ENCODE data around the gene SLC22A15. TPM values are rescaled to one million over a fixed set of nuclear protein-coding genes. Genes with fewer than 3 reads are reported as not detected.

SLC22A15 gene
- total RNA-seq, 1 donor from 2014 or later: 12.0 TPM

DNA sequence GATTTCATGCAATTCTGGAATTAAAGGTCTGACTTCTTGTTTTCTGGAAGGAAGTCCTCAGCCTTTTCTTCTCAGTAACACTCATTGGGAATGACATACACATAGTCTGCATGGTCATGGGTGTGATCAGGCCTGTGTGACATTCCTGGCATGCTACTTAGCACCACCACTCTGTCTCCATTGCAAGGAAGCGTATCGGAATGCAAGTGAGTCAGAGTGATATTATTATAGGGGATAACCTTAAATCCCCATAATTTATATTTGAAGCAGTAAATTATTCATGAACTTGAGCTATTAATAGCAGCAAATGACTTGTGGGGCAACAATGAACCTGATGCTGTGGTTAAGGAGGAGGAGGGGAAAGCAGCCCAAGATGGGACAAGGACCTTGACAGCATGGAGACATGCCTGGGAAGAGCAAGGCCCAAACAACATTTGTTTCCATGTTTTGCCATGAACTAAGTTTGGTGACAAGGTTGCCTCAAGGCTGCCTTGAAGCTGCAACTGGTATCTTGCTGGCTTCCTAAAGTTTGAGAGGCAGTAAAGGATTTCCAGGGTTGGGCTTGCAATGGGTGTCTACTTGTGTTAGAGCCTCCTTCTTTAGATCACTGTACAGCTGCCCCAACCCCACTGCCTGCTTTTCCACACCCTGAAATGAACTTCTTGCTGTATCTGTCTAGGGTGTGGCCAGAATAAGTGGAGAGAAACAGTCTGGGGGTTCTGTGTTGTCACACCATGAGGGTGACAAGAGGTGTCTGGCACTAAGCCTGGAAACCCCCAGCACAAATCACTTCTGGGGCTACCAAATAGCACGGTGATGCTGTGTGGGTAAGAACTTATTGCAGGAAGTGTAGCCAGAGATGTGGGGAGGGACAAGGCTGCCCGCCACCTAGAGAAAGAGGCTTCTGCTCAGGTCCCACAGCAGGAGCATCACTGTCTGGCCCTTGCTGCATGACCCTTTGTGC is 139.4 kb downstream of the SLC22A15 start:
- Mint-ChIP-seq H3K4me1 (ENCODE audit: low read depth, unreplicated experiment) (peaks cover 9% of the 10 kb centered on the region), H3K4me3 (ENCODE audit: unreplicated experiment) (peak overlapping the region; percentile 7), H3K27ac (ENCODE audit: unreplicated experiment) (peak overlapping the region; percentile 67), H3K9me3 (ENCODE audit: unreplicated experiment) (no peaks in the 10 kb centered on the region), H3K36me3 (ENCODE audit: low read depth, unreplicated experiment) (no peaks in the 10 kb centered on the region), H3K27me3 (ENCODE audit: low read depth, unreplicated experiment) (no peaks in the 10 kb centered on the region)
- no peak for FAIRE-seq
- H3K9ac ChIP-seq (ENCODE audit: low read length): no peak overlapping the region
- H3K27ac ChIP-seq (ENCODE audit: low read depth, low read length): no peak overlapping the region
- H3K4me3 ChIP-seq (ENCODE audit: insufficient read depth, low read depth, low read length): no peak overlapping the region
- peak; percentile 79 for DNase-seq (ENCODE audit: low read depth)
- H3K4me2 ChIP-seq (ENCODE audit: low read length): peak overlapping the region; percentile 10
- no peaks in the 10 kb centered on the region for H4K20me1 ChIP-seq (ENCODE audit: insufficient read depth, low read length)
- no peaks in the 10 kb centered on the region for H3K9me3 ChIP-seq (ENCODE audit: insufficient read depth, low read depth, low read length)
- no peak overlapping the region for H2AFZ ChIP-seq (ENCODE audit: low read depth, low read length)
- peaks cover 6% of the 10 kb centered on the region for H3K4me1 ChIP-seq (ENCODE audit: insufficient read depth, low read length)
- no peaks in the 10 kb centered on the region for H3K36me3 ChIP-seq (ENCODE audit: insufficient read depth, low read length)
- H3K79me2 ChIP-seq (ENCODE audit: insufficient read depth, low read length): no peaks in the 10 kb centered on the region
- H3K27me3 ChIP-seq (ENCODE audit: insufficient read depth, low read length): no peaks in the 10 kb centered on the region
- TF ChIP-seq EZH2 (IDR thresholded peaks at IDR 0.05; ENCODE audit: insufficient read depth, low read length): no peak
- TF ChIP-seq, protein P1, sequence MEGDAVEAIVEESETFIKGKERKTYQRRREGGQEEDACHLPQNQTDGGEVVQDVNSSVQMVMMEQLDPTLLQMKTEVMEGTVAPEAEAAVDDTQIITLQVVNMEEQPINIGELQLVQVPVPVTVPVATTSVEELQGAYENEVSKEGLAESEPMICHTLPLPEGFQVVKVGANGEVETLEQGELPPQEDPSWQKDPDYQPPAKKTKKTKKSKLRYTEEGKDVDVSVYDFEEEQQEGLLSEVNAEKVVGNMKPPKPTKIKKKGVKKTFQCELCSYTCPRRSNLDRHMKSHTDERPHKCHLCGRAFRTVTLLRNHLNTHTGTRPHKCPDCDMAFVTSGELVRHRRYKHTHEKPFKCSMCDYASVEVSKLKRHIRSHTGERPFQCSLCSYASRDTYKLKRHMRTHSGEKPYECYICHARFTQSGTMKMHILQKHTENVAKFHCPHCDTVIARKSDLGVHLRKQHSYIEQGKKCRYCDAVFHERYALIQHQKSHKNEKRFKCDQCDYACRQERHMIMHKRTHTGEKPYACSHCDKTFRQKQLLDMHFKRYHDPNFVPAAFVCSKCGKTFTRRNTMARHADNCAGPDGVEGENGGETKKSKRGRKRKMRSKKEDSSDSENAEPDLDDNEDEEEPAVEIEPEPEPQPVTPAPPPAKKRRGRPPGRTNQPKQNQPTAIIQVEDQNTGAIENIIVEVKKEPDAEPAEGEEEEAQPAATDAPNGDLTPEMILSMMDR (IDR thresholded peaks at IDR 0.05; ENCODE audit: insufficient read depth, low read depth, low read length): no peak

DNA sequence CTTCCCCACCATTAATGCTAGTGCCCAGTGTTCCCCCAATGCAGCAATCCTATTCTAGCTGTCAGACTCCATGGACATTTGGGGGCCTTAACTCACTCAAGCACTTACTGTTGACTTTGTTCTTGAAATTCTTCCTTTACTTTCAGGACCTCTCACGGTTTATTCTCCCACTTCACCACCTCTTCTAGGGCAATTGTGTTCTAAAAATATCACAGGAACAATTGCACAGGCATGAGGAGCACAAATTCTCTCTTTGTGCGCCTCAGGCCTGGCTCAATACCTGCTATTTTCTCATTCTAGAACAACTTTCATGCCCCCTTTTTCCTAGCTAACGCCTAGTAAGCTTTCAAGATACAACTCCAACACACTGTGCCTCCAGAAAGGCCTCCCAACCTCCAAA is 142.2 kb downstream of the SLC22A15 start:
- Histone ChIP-seq H3K4me2 (ENCODE audit: low read length) (no peak overlapping the region), H3K36me3 (ENCODE audit: insufficient read depth, low read length) (no peaks in the 10 kb centered on the region), H2AFZ (ENCODE audit: low read depth, low read length) (no peak overlapping the region), H3K27me3 (ENCODE audit: insufficient read depth, low read length) (peaks cover 3% of the 10 kb centered on the region), H3K79me2 (ENCODE audit: insufficient read depth, low read length) (no peaks in the 10 kb centered on the region), H3K4me1 (ENCODE audit: insufficient read depth, low read length) (peaks cover 11% of the 10 kb centered on the region), H4K20me1 (ENCODE audit: insufficient read depth, low read length) (no peaks in the 10 kb centered on the region), H3K27ac (ENCODE audit: low read depth, low read length) (no peak overlapping the region), H3K9me3 (ENCODE audit: insufficient read depth, low read depth, low read length) (no peaks in the 10 kb centered on the region), H3K9ac (ENCODE audit: low read length) (no peak overlapping the region), H3K4me3 (ENCODE audit: insufficient read depth, low read depth, low read length) (no peak overlapping the region)
- FAIRE-seq (no peak), DNase-seq (ENCODE audit: low read depth) (no peak)
- Mint-ChIP-seq H3K27me3 (ENCODE audit: low read depth, unreplicated experiment) (no peaks in the 10 kb centered on the region), H3K9me3 (ENCODE audit: unreplicated experiment) (no peaks in the 10 kb centered on the region), H3K4me3 (ENCODE audit: unreplicated experiment) (no peak overlapping the region), H3K4me1 (ENCODE audit: low read depth, unreplicated experiment) (peaks cover 17% of the 10 kb centered on the region), H3K27ac (ENCODE audit: unreplicated experiment) (no peak overlapping the region), H3K36me3 (ENCODE audit: low read depth, unreplicated experiment) (no peaks in the 10 kb centered on the region)
- no peak for TF ChIP-seq EZH2 (IDR thresholded peaks at IDR 0.05; ENCODE audit: insufficient read depth, low read length)
- TF ChIP-seq, protein P1 (IDR thresholded peaks at IDR 0.05; ENCODE audit: insufficient read depth, low read depth, low read length): no peak

Other genes starting within 250 kb of the SLC22A15 start
- gene CASQ2, start 207.8 kb upstream of the SLC22A15 start, total RNA-seq: 0.11 TPM in 1 of 2 replicates, not detected in the other
- 0.18 TPM in 1 of 2 replicates, not detected in the other for gene NHLH2, start 135.4 kb upstream of the SLC22A15 start, total RNA-seq
- gene MAB21L3, start 134.9 kb downstream of the SLC22A15 start, total RNA-seq: 0.34 and 0.38 TPM in 2 replicates

All from astrocyte (in vitro differentiated cells and primary cell).